ENCODE data around the gene INSR. TPM values are rescaled to one million over a fixed set of nuclear protein-coding genes. Genes with fewer than 3 reads are reported as not detected.

Gene INSR
- total and polyA plus RNA-seq, 3 experiments from 2014 or later: 1.2 TPM; not detected in 1

GRCh38 chr19:7224209-7224686 is 70.0 kb downstream of the INSR start:
- Mint-ChIP-seq H3K27ac (no peak overlapping the region), H3K4me3 (no peak overlapping the region), H3K36me3 (no peaks in the 10 kb centered on the region), H3K4me1 (peaks cover 0 to 6% (median 0%) of the 10 kb centered on the region in 3 donors), H3K9me3 (no peaks in the 10 kb centered on the region), H3K27me3 (peaks cover 22 to 40% of the 10 kb centered on the region in 2 donors)
- ChIA-PET CTCF (no interaction called here), POLR2A (interaction anchor here (0.7 kb wide), 1 partner anchor 53 kb away, joined by 6 read pairs; no protein-coding TSS in a partner anchor)
- H3K27me3 ChIP-seq (ENCODE audit: insufficient read depth, low read length, poor library complexity, severe bottlenecking): peaks cover 3% of the 10 kb centered on the region
- no peak overlapping the region for H3K4me3 ChIP-seq (ENCODE audit: low read length)
- no peaks in the 10 kb centered on the region for H3K36me3 ChIP-seq (ENCODE audit: insufficient read depth, low read length)
- no peak for DNase-seq
- no peaks in the 10 kb centered on the region for H3K9me3 ChIP-seq (ENCODE audit: low read length)
- no peaks in the 10 kb centered on the region for H3K4me1 ChIP-seq (ENCODE audit: insufficient read depth, low read length)
- no peak overlapping the region for H3K27ac ChIP-seq (ENCODE audit: low read depth, low read length)

GRCh38 chr19:7223429-7223828 is 70.8 kb downstream of the INSR start:
- peaks cover 22 to 40% of the 10 kb centered on the region in 2 donors for H3K27me3 Mint-ChIP-seq
- H3K4me1 Mint-ChIP-seq: peaks cover 0 to 6% (median 0%) of the 10 kb centered on the region in 3 donors
- H3K27ac ChIP-seq (ENCODE audit: low read depth, low read length): no peak overlapping the region

GRCh38 chr19:7219056-7219455 is 75.2 kb downstream of the INSR start:
- no peak overlapping the region for H3K4me3 ChIP-seq (ENCODE audit: low read length)
- POLR2A ChIA-PET: no interaction called here
- no peak overlapping the region for H3K27ac ChIP-seq (ENCODE audit: low read depth, low read length)
- H3K4me1 ChIP-seq (ENCODE audit: insufficient read depth, low read length): no peaks in the 10 kb centered on the region
- no peaks in the 10 kb centered on the region for H3K9me3 ChIP-seq (ENCODE audit: low read length)
- peaks cover 12 to 31% of the 10 kb centered on the region in 2 donors for H3K27me3 Mint-ChIP-seq
- no peaks in the 10 kb centered on the region for H3K36me3 ChIP-seq (ENCODE audit: insufficient read depth, low read length)
- no peak for DNase-seq
- CTCF ChIA-PET: no interaction called here
- no peak overlapping the region for H3K4me3 Mint-ChIP-seq
- H3K27me3 ChIP-seq (ENCODE audit: insufficient read depth, low read length, poor library complexity, severe bottlenecking): peaks cover 3% of the 10 kb centered on the region
- H3K4me1 Mint-ChIP-seq: no peaks in the 10 kb centered on the region
- H3K27ac Mint-ChIP-seq: no peak overlapping the region
- no peaks in the 10 kb centered on the region for H3K36me3 Mint-ChIP-seq
- no peaks in the 10 kb centered on the region for H3K9me3 Mint-ChIP-seq

More at GRCh38 chr19:7223429-7223828, 70.8 kb downstream of the INSR start:
- H3K27me3 ChIP-seq (ENCODE audit: insufficient read depth, low read length, poor library complexity, severe bottlenecking): peaks cover 3% of the 10 kb centered on the region
- no peak for DNase-seq
- Mint-ChIP-seq H3K9me3 (no peaks in the 10 kb centered on the region), H3K4me3 (no peak overlapping the region), H3K27ac (no peak overlapping the region), H3K36me3 (no peaks in the 10 kb centered on the region)
- ChIA-PET CTCF (no interaction called here), POLR2A (no interaction called here)
- H3K4me1 ChIP-seq (ENCODE audit: insufficient read depth, low read length): no peaks in the 10 kb centered on the region
- no peaks in the 10 kb centered on the region for H3K9me3 ChIP-seq (ENCODE audit: low read length)
- no peak overlapping the region for H3K4me3 ChIP-seq (ENCODE audit: low read length)
- H3K36me3 ChIP-seq (ENCODE audit: insufficient read depth, low read length): no peaks in the 10 kb centered on the region

GRCh38 chr19:7217861-7218260 is 76.4 kb downstream of the INSR start:
- Histone ChIP-seq H3K27me3 (ENCODE audit: insufficient read depth, low read length, poor library complexity, severe bottlenecking) (no peaks in the 10 kb centered on the region), H3K9me3 (ENCODE audit: low read length) (no peaks in the 10 kb centered on the region), H3K27ac (ENCODE audit: low read depth, low read length) (no peak overlapping the region), H3K4me1 (ENCODE audit: insufficient read depth, low read length) (no peaks in the 10 kb centered on the region), H3K36me3 (ENCODE audit: insufficient read depth, low read length) (no peaks in the 10 kb centered on the region), H3K4me3 (ENCODE audit: low read length) (no peak overlapping the region)
- no peak overlapping the region for H3K4me3 Mint-ChIP-seq
- ChIA-PET POLR2A (no interaction called here), CTCF (no interaction called here)
- no peaks in the 10 kb centered on the region for H3K36me3 Mint-ChIP-seq
- H3K27ac Mint-ChIP-seq: peak overlapping the region in 1 of 8 donors; percentile 72
- no peaks in the 10 kb centered on the region for H3K4me1 Mint-ChIP-seq
- peaks cover 7 to 26% of the 10 kb centered on the region in 2 donors for H3K27me3 Mint-ChIP-seq
- no peak for DNase-seq
- no peaks in the 10 kb centered on the region for H3K9me3 Mint-ChIP-seq

GRCh38 chr19:7216373-7216902 is 77.8 kb downstream of the INSR start:
- Histone ChIP-seq H3K36me3 (ENCODE audit: insufficient read depth, low read length) (no peaks in the 10 kb centered on the region), H3K9me3 (ENCODE audit: low read length) (no peaks in the 10 kb centered on the region), H3K4me3 (ENCODE audit: low read length) (no peak overlapping the region), H3K27ac (ENCODE audit: low read depth, low read length) (no peak overlapping the region), H3K4me1 (ENCODE audit: insufficient read depth, low read length) (no peaks in the 10 kb centered on the region), H3K27me3 (ENCODE audit: insufficient read depth, low read length, poor library complexity, severe bottlenecking) (no peaks in the 10 kb centered on the region)
- Mint-ChIP-seq H3K36me3 (no peaks in the 10 kb centered on the region), H3K27ac (no peak overlapping the region), H3K4me1 (no peaks in the 10 kb centered on the region), H3K27me3 (peaks cover 8 to 31% of the 10 kb centered on the region in 2 donors), H3K4me3 (no peak overlapping the region), H3K9me3 (no peaks in the 10 kb centered on the region)
- ChIA-PET POLR2A (no interaction called here), CTCF (interaction anchor here (0.7 kb wide), 1 partner anchor 23 kb away, joined by 3 read pairs; no protein-coding TSS in a partner anchor)
- no peak for DNase-seq

GRCh38 chr19:7215176-7215575 is 79.0 kb downstream of the INSR start:
- no peaks in the 10 kb centered on the region for H3K36me3 Mint-ChIP-seq
- H3K4me1 Mint-ChIP-seq: no peaks in the 10 kb centered on the region
- CTCF ChIA-PET: no interaction called here
- H3K27ac Mint-ChIP-seq: peak overlapping the region in 1 of 8 donors; percentile 19
- no peak for DNase-seq
- H3K4me3 Mint-ChIP-seq: no peak overlapping the region
- no peaks in the 10 kb centered on the region for H3K9me3 Mint-ChIP-seq
- POLR2A ChIA-PET: no interaction called here
- Histone ChIP-seq H3K27me3 (ENCODE audit: insufficient read depth, low read length, poor library complexity, severe bottlenecking) (no peaks in the 10 kb centered on the region), H3K4me3 (ENCODE audit: low read length) (no peak overlapping the region), H3K9me3 (ENCODE audit: low read length) (no peaks in the 10 kb centered on the region), H3K36me3 (ENCODE audit: insufficient read depth, low read length) (no peaks in the 10 kb centered on the region), H3K4me1 (ENCODE audit: insufficient read depth, low read length) (no peaks in the 10 kb centered on the region), H3K27ac (ENCODE audit: low read depth, low read length) (no peak overlapping the region)
- peaks cover 10 to 28% of the 10 kb centered on the region in 2 donors for H3K27me3 Mint-ChIP-seq

GRCh38 chr19:7214324-7215089 is 79.7 kb downstream of the INSR start:
- H3K4me3 ChIP-seq (ENCODE audit: low read length): no peak overlapping the region
- no peaks in the 10 kb centered on the region for H3K4me1 Mint-ChIP-seq
- ChIA-PET CTCF (no interaction called here), POLR2A (no interaction called here)
- H3K27me3 Mint-ChIP-seq: peaks cover 10 to 27% of the 10 kb centered on the region in 2 donors
- H3K27ac Mint-ChIP-seq: no peak overlapping the region
- no peaks in the 10 kb centered on the region for H3K36me3 Mint-ChIP-seq
- no peak for DNase-seq
- H3K4me1 ChIP-seq (ENCODE audit: insufficient read depth, low read length): no peaks in the 10 kb centered on the region
- no peak overlapping the region for H3K27ac ChIP-seq (ENCODE audit: low read depth, low read length)
- H3K9me3 Mint-ChIP-seq: no peaks in the 10 kb centered on the region
- no peaks in the 10 kb centered on the region for H3K9me3 ChIP-seq (ENCODE audit: low read length)
- no peak overlapping the region for H3K4me3 Mint-ChIP-seq
- no peaks in the 10 kb centered on the region for H3K36me3 ChIP-seq (ENCODE audit: insufficient read depth, low read length)
- no peaks in the 10 kb centered on the region for H3K27me3 ChIP-seq (ENCODE audit: insufficient read depth, low read length, poor library complexity, severe bottlenecking)

- Histone ChIP-seq H3K27me3 (ENCODE audit: insufficient read depth, low read length, poor library complexity, severe bottlenecking) (no peaks in the 10 kb centered on the region), H3K4me1 (ENCODE audit: insufficient read depth, low read length) (no peaks in the 10 kb centered on the region), H3K9me3 (ENCODE audit: low read length) (no peaks in the 10 kb centered on the region), H3K36me3 (ENCODE audit: insufficient read depth, low read length) (no peaks in the 10 kb centered on the region), H3K4me3 (ENCODE audit: low read length) (no peak overlapping the region), H3K27ac (ENCODE audit: low read depth, low read length) (no peak overlapping the region)
- POLR2A ChIA-PET: no interaction called here
- Mint-ChIP-seq H3K27ac (no peak overlapping the region), H3K36me3 (no peaks in the 10 kb centered on the region), H3K4me1 (no peaks in the 10 kb centered on the region), H3K27me3 (peaks cover 10 to 28% of the 10 kb centered on the region in 2 donors), H3K4me3 (no peak overlapping the region), H3K9me3 (no peaks in the 10 kb centered on the region)
- no peak for DNase-seq
- CTCF ChIA-PET: no interaction called here
These were observed 80.4 kb downstream of the INSR start for GRCh38 chr19:7213628-7214323.

Data from CD8-positive, alpha-beta memory T cell (primary cell).